Mesenchymal stem cell (in vitro differentiated cells and primary cell): ENCODE measurements around the gene PBX1.

Experiments
- DNase-seq: peaks from one replicate; pipeline ENCODE4 v3.0.0-alpha.2; 2013
- H2AFZ ChIP-seq: one replicate; pipeline ENCODE4 v1.6.1; 2013; ENCODE audit warnings: low read depth, mild to moderate bottlenecking, control low read depth, inconsistent platforms, low read length, moderate library complexity
- H2AK5ac ChIP-seq: 2 replicates; pipeline ENCODE4 v1.6.1; 2013; ENCODE audit warnings: low read length, moderate library complexity, mild to moderate bottlenecking, inconsistent platforms; ENCODE audit not compliant: severe bottlenecking
- H2BK120ac ChIP-seq: one replicate; pipeline ENCODE4 v1.6.1; 2013; ENCODE audit warnings: low read depth, mild to moderate bottlenecking, inconsistent platforms, low read length, moderate library complexity
- H2BK12ac ChIP-seq, 2 experiments: one replicate each; pipeline ENCODE4 v1.6.1; 2013; ENCODE audit warnings: inconsistent platforms in 2 of 2, low read length in 2 of 2, mild to moderate bottlenecking in 2 of 2, moderate library complexity in 2 of 2, control low read depth in 1 of 2
- H2BK15ac ChIP-seq: one replicate; pipeline ENCODE4 v1.6.1; 2013; ENCODE audit warnings: mild to moderate bottlenecking, low read depth, inconsistent platforms; ENCODE audit not compliant: poor library complexity, severe bottlenecking
- H2BK5ac ChIP-seq: 2 replicates; pipeline ENCODE4 v1.6.1; 2013; ENCODE audit warnings: low read depth, mild to moderate bottlenecking, low read length, control low read depth, inconsistent platforms; ENCODE audit not compliant: poor library complexity, severe bottlenecking
- H3K14ac ChIP-seq, 2 experiments: one replicate each; pipeline ENCODE4 v1.6.1; 2013; ENCODE audit warnings: inconsistent platforms in 2 of 2, low read length in 2 of 2, control low read depth in 1 of 2, mild to moderate bottlenecking in 1 of 2, moderate library complexity in 1 of 2
- H3K18ac ChIP-seq, 2 experiments: one replicate each; pipeline ENCODE4 v1.6.1; 2013; ENCODE audit warnings: inconsistent platforms in 2 of 2, low read length in 2 of 2, control low read depth in 1 of 2, low read depth in 1 of 2, mild to moderate bottlenecking in 1 of 2
- H3K23ac ChIP-seq, 2 experiments: one replicate each; pipeline ENCODE4 v1.6.1; 2013; ENCODE audit warnings: inconsistent platforms in 2 of 2, low read length in 2 of 2, mild to moderate bottlenecking in 2 of 2, moderate library complexity in 2 of 2, control low read depth in 1 of 2
- H3K27ac ChIP-seq: 2 replicates; pipeline ENCODE4 v1.5.1; 2013; ENCODE audit warnings: mild to moderate bottlenecking, moderate library complexity, low read length, control low read depth, inconsistent platforms; ENCODE audit not compliant: poor library complexity, severe bottlenecking
- H3K27me3 ChIP-seq, 2 experiments: 2 replicates each; pipeline versions ENCODE4 v1.6.1 to v1.7.0; 2013; ENCODE audit warnings: low read length in 2 of 2, mild to moderate bottlenecking in 2 of 2, moderate library complexity in 2 of 2, control low read depth in 1 of 2, inconsistent platforms in 1 of 2; ENCODE audit not compliant: control insufficient read depth in 1 of 2, insufficient read depth in 1 of 2
- H3K36me3 ChIP-seq, 2 experiments: 2 replicates each; pipeline versions ENCODE4 v1.6.1 to v1.7.0; 2013; ENCODE audit warnings: low read length in 2 of 2, control low read depth in 1 of 2, inconsistent platforms in 1 of 2, low read depth in 1 of 2, mild to moderate bottlenecking in 1 of 2; ENCODE audit not compliant: insufficient read depth in 2 of 2, control insufficient read depth in 1 of 2
- H3K4ac ChIP-seq, 2 experiments: one replicate each; pipeline ENCODE4 v1.6.1; 2013; ENCODE audit warnings: inconsistent platforms in 2 of 2, low read length in 2 of 2, mild to moderate bottlenecking in 2 of 2, moderate library complexity in 2 of 2, control low read depth in 1 of 2, low read depth in 1 of 2
- H3K4me1 ChIP-seq: 2 replicates; pipeline ENCODE4 v1.6.1; 2013; ENCODE audit warnings: low read depth, low read length, control low read depth; ENCODE audit not compliant: control insufficient read depth, insufficient read depth
- H3K4me2 ChIP-seq: 2 replicates; pipeline ENCODE4 v1.6.1; 2013; ENCODE audit warnings: low read length, mild to moderate bottlenecking, inconsistent platforms; ENCODE audit not compliant: poor library complexity, severe bottlenecking
- H3K4me3 ChIP-seq, 2 experiments: 2 replicates each; pipeline versions ENCODE4 v1.5.1 to v1.7.0; 2013; ENCODE audit warnings: low read length in 2 of 2, mild to moderate bottlenecking in 2 of 2, control low read depth in 1 of 2, low read depth in 1 of 2; ENCODE audit not compliant: insufficient read depth in 1 of 2
- H3K79me1 ChIP-seq: replicated peaks from 2 replicates; pipeline ENCODE4 v1.6.1; 2013; ENCODE audit warnings: mild to moderate bottlenecking, control low read depth, low read length, inconsistent platforms; ENCODE audit not compliant: poor library complexity, severe bottlenecking
- H3K9ac ChIP-seq: 2 replicates; pipeline ENCODE4 v1.7.0; 2013; ENCODE audit warnings: mild to moderate bottlenecking, low read length, moderate library complexity
- H3K9me3 ChIP-seq: 2 replicates; pipeline ENCODE4 v1.7.0; 2013; ENCODE audit warnings: mild to moderate bottlenecking, low read length; ENCODE audit not compliant: control insufficient read depth
- H4K8ac ChIP-seq: one replicate; pipeline ENCODE4 v1.6.1; 2013; ENCODE audit warnings: inconsistent platforms, mild to moderate bottlenecking, low read length, moderate library complexity
- H4K91ac ChIP-seq: one replicate; pipeline ENCODE4 v1.6.1; 2013; ENCODE audit warnings: mild to moderate bottlenecking, low read length, inconsistent platforms
- WGBS: methylation state at CpG from one replicate; pipeline ENCODE4 v1.1.7; 2013; ENCODE audit warnings: mixed read lengths; 5-methylcytosine and 5-hydroxymethylcytosine counted together

PBX1 gene

DNA sequence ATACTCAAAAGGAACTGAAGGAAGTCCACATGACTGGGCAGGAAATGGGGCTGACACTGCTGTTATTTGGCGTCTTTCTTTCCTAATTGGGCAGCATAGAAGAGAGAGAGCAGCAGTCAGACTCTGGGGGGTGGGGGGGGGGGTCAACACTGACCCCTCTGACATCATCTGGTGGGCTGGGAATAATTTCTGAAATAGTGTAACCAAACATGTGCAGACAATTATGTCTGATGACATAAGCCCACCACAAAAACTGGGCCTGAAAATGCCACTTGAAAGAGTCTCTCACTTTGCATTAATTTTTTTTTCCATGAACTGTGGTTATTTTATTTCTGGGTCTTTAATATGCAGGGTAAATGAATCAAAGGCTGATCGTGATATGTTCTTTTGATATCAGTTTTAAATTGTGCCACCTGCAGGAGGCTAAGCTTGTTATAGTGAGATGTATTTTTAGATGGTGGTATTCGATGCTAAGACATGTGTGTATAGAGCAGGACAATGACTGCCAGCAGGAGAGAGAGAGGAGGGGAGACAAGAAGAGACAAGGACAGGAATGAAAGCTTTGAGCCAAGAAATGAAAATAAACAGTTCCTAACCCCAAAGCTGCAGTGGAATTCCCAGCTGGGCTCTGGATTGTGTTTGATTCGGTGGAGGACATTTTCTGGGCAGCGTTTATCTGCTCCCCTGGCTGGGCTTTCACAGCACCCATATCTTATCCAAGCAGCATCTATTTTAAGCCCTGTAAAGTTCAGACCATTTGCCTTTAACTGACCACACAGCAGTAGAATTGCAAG, 264.7 kb downstream of the PBX1 start:
- WGBS: 59% methylated on average over 4 of the region's 5 CpGs
- H3K4ac ChIP-seq: no peak overlapping the region
- H2BK15ac ChIP-seq: no peak overlapping the region
- no peak overlapping the region for H2AFZ ChIP-seq
- peaks cover 6 to 82% of the 10 kb centered on the region in 2 experiments for H3K36me3 ChIP-seq
- H3K9ac ChIP-seq: no peak overlapping the region
- H4K91ac ChIP-seq: no peak overlapping the region
- H3K4me2 ChIP-seq: no peak overlapping the region
- H3K14ac ChIP-seq: no peak overlapping the region
- no peak overlapping the region for H2BK5ac ChIP-seq
- no peak overlapping the region for H4K8ac ChIP-seq
- H3K4me1 ChIP-seq: no peaks in the 10 kb centered on the region
- peak; percentile 77 for DNase-seq
- H3K4me3 ChIP-seq: no peak overlapping the region
- peak overlapping the region; percentile 21 for H3K27ac ChIP-seq
- H2AK5ac ChIP-seq: no peak overlapping the region
- no peaks in the 10 kb centered on the region for H3K9me3 ChIP-seq
- H2BK120ac ChIP-seq: no peak overlapping the region
- no peaks in the 10 kb centered on the region for H3K79me1 ChIP-seq
- no peak overlapping the region for H3K18ac ChIP-seq
- H3K27me3 ChIP-seq: no peaks in the 10 kb centered on the region
- no peak overlapping the region for H2BK12ac ChIP-seq
- H3K23ac ChIP-seq: no peak overlapping the region

DNA sequence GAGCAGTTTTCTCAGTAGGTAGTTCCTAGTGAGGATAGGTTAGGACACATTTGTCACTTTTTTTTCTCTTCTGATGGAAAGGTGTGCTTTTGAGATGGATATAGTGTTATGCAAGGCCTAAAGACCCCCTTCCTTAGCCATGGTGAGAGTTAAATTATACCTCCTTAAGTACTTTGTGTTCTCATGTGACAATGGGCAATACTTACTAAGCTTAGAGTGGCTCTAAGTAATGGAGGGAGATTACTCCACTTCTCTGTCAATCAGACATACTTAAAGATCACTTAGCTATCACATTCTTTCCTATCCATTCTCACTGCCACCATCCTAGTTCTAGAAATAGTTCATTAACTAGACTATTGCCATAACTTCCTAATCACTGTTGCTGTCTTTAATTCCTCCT, 265.6 kb downstream of the PBX1 start:
- Histone ChIP-seq H3K18ac (no peak overlapping the region), H2AK5ac (no peak overlapping the region), H3K9me3 (no peaks in the 10 kb centered on the region), H3K79me1 (no peaks in the 10 kb centered on the region), H2BK120ac (no peak overlapping the region), H2BK15ac (no peak overlapping the region), H2BK5ac (no peak overlapping the region), H3K4me3 (no peak overlapping the region), H2BK12ac (no peak overlapping the region), H3K27me3 (no peaks in the 10 kb centered on the region), H4K8ac (no peak overlapping the region), H3K36me3 (peaks cover 6 to 87% of the 10 kb centered on the region in 2 experiments), H4K91ac (no peak overlapping the region), H3K27ac (no peak overlapping the region), H3K4me1 (no peaks in the 10 kb centered on the region), H3K23ac (no peak overlapping the region), H3K14ac (no peak overlapping the region), H3K9ac (no peak overlapping the region), H3K4ac (no peak overlapping the region), H3K4me2 (no peak overlapping the region), H2AFZ (no peak overlapping the region)
- no peak for DNase-seq

DNA sequence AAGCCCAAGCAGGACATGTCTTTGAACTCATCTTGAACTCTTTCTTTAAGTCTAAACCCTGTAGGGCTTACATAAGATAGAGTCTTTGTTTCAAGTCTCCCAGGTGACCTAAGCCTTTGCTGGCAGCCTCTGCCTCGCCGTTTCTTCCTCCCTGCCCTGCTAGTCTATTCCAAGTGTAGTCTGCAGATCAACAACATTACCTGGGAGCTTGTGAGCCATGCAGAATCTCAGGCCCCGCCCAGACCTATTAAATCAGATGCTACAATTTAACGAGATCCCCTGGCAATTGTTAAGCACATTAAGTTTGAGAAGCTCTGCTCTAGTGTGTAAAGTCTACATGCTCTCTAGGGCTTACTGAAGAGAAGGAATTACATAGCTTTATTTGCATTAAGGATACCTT, 271.6 kb downstream of the PBX1 start:
- Histone ChIP-seq H4K8ac (no peak overlapping the region), H3K18ac (no peak overlapping the region), H2BK15ac (no peak overlapping the region), H3K4me3 (no peak overlapping the region), H4K91ac (no peak overlapping the region), H3K23ac (no peak overlapping the region), H2BK120ac (no peak overlapping the region), H3K9me3 (no peaks in the 10 kb centered on the region), H3K36me3 (peaks cover 0 to 38% of the 10 kb centered on the region in 2 experiments), H2BK12ac (no peak overlapping the region), H2AK5ac (no peak overlapping the region), H3K14ac (no peak overlapping the region), H3K4ac (no peak overlapping the region), H3K27ac (no peak overlapping the region), H3K4me1 (no peaks in the 10 kb centered on the region), H3K27me3 (no peaks in the 10 kb centered on the region), H2AFZ (no peak overlapping the region), H3K79me1 (no peaks in the 10 kb centered on the region), H2BK5ac (no peak overlapping the region), H3K4me2 (no peak overlapping the region), H3K9ac (no peak overlapping the region)
- 89% methylated on average over 4 of the region's 4 CpGs for WGBS
- DNase-seq: no peak

DNA sequence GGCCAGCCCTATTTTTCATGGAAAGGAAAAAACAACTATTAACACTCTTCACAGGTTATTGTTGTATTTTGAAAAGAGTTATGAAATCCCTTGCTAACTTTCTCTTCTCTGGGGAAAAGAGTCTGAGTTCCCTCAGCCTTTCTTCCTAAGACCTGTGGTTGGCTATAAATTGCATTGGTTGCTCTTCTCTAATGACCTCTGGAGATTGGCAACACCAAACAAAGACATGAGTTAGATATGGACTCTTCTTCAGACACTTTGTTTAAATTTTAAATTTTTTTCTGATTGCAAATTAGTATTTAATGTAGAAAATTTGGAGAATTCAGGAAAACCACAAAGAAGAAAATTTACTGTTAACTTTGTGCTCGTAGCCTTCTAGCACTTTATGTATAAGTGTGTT, 275.7 kb downstream of the PBX1 start:
- no peaks in the 10 kb centered on the region for H3K27me3 ChIP-seq
- H3K9ac ChIP-seq: no peak overlapping the region
- WGBS: no CpG with 5 or more reads among the region's 1 CpG
- H2AFZ ChIP-seq: no peak overlapping the region
- H2BK5ac ChIP-seq: no peak overlapping the region
- no peak overlapping the region for H3K18ac ChIP-seq
- H2BK12ac ChIP-seq: no peak overlapping the region
- H4K8ac ChIP-seq: no peak overlapping the region
- no peaks in the 10 kb centered on the region for H3K9me3 ChIP-seq
- H3K4me2 ChIP-seq: no peak overlapping the region
- no peak overlapping the region for H3K4ac ChIP-seq
- H2AK5ac ChIP-seq: no peak overlapping the region
- H2BK120ac ChIP-seq: no peak overlapping the region
- no peak overlapping the region for H3K23ac ChIP-seq
- no peaks in the 10 kb centered on the region for H3K4me1 ChIP-seq
- peaks cover 0 to 41% of the 10 kb centered on the region in 2 experiments for H3K36me3 ChIP-seq
- H3K79me1 ChIP-seq: no peaks in the 10 kb centered on the region
- H3K14ac ChIP-seq: no peak overlapping the region
- no peak overlapping the region for H4K91ac ChIP-seq
- no peak overlapping the region for H3K27ac ChIP-seq
- no peak overlapping the region for H2BK15ac ChIP-seq
- peak; percentile 23 for DNase-seq
- H3K4me3 ChIP-seq: no peak overlapping the region
